GM18517 (cell line): ENCODE results near the gene ING1.
A peak's percentile ranks its signal among the peaks of the same experiment; 100 is the strongest.
"Not testable (repeated sequence)": the region's sequence is repeated elsewhere in the genome, so short reads cannot be mapped to it uniquely, and the experiment has no call there.

Source experiments
- ATAC-seq: cut with Tn5 transposase; IDR thresholded peaks from one replicate; pipeline ENCODE4 v1.9.1; 2021; ENCODE audit warnings: mild to moderate bottlenecking, moderate library complexity; ENCODE audit not compliant: unreplicated experiment

Gene ING1

DNA sequence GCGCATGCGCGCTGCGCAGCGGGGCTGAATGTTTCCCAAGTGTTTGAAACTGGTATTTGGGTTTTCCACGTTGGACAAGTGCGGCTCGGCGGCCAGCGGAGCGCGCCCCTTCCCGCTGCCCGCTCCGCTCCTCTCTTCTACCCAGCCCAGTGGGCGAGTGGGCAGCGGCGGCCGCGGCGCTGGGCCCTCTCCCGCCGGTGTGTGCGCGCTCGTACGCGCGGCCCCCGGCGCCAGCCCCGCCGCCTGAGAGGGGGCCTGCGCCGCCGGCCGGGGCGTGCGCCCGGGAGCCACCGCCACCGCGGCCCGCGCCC, at the start of gene ING1:
Gene ING1 (plus strand): TSS at position 59 of the 311 bp plus-strand sequence. CDS start 450 bp downstream, outside the sequence.
- ATAC-seq = no peak

- no peak for ATAC-seq
Measured at GRCh38 chr13:110664041-110664440, 49.5 kb upstream of the ING1 start.

DNA sequence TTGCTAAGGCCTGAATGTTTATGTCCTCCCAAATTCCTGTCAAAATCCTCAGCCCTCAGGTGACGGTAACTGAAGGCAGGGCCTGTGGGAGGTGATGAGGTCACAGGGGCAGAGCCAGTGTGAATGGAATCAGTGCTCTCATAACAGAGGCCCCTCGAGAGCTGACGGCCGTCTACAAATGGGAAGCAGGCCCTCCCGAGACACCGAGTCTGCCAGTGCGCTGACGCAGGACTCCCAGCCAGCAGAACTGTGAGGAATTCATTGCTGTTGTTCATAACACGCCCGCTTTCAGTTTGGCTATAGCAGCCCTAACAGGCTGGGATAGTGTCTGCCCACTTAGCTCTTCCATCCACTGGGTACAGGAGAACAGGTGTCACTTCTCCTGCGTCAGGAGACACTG, 48.8 kb upstream of the ING1 start:
- ATAC-seq = no peak

DNA sequence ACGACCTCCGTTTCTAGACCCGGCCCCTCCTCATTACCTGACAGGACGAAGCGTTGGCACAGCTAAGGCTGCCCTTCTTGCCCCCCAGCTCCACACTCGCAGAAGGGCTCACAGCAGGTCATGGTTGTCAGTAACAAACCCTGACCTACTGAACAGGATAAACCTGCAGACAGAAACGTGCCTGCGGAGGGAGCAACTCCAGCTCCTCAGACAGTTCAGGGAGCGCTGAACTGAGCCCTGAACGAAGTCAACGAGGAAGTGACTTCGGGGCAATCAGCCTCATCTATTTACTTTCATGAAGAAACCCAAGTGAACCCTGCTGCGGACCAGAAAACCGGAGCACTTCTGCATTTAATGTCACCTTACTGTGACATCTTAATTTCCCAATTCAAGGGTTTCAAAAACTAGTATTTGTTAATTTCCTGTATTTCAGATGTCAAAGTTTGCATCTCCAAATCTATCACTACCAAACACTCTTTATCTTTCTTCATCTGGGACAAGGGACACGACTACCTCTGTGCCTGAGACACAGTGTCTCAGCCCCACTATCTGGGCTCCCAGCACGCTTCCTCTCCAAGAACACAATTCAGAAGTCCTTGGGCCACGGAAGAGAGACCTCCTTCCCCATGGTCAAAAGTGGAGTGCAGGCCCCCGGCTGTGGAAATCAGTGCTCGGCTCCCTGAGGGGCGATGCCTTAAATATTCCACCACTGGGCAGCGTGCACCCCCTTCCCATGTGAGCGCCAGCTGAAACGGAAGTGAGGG, 47.8 kb upstream of the ING1 start:
- no peak for ATAC-seq

DNA sequence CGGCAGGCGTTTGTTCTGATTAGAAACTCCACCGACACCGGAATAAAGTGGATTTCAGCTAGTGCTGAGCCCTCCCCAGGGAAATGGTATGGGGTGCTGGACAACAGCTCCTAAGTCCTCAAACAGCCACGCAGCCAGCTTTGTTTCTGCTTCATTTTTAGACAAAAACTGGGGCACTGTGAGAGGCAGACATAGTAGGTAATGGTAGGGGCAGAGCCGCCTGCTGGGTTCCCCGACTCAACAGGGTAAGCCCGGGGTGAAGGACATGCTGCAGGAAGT, 47.3 kb upstream of the ING1 start:
- no peak for ATAC-seq

DNA sequence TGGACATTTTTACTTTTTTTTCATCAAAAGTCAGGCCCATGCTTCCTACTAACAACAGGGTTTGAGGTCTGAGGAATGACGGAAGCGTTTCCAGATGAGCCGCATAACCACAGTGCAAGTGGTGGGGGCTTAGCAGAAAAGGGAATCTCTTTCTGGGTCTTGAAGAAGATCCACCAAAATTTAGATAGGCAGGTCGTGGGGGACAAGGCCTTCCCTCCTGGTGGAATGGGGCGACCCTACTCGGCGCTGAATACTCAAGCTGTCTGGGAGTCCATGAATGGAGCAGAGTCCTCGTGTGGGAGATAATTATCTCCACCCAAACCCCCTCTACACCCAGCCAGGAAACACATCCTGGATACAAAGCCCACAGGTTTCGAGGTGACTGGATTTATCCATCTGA, 44.5 kb upstream of the ING1 start:
- ATAC-seq = no peak

DNA sequence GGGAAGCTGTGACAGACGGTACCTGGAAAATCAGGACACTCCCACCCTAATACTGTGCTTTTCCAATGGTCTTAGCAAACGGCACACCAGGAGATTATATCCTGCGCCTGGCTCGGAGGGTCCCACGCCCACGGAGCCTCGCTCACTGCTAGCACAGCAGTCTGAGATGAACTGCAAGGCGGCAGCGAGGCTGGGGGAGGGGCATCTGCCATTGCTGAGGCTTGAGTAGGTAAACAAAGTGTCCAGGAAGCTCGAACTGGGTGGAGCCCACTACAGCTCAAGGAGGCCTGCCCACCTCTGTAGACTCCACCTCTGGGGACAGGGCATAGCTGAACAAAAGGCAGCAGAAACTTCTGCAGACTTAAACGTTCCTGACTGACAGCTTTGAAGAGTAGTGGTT, 43.7 kb upstream of the ING1 start:
- ATAC-seq = not testable (repeated sequence)

GRCh38 chr13:110676595-110677587, 36.6 kb upstream of the ING1 start:
- peak; percentile 76 for ATAC-seq

DNA sequence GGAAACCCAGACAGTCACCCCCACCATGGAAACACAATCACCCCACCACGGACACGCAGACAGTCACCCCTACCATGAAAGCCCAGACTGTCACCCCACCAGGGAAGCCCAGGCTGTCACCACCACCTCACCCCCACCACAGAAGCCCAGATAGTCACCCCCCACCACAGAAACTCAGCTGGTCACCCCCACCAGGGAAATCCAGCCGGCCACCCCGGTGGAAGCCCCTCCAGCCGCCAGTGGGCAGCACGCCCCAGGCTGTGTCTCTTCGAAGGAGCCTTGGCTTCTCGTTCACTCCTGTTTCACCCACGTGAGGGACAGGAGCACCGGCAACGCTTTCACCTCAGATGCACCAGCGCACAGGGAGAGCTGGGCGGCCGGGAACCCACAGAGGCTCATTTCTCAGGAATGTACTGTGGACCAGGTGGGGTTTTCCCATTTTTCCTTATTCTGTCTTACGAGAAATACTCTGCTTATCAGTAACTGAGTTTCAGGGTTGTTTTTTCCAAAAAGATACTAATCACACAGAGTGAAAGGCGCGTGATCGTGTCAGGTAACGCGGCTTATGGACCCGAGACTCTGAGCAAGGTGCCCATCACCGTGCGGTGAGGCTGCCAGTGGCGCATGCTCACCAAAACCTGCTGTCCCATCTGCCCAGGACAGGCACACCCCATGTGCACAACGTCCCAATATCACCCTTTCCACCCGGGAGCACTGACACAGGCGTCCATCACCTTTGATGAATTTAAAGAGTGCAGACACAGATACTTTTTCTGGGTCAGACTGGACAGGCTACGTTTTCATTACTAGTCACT, 35.6 kb upstream of the ING1 start:
- ATAC-seq = no peak

- no peak for ATAC-seq
Measured at GRCh38 chr13:110680852-110681251, 32.6 kb upstream of the ING1 start.

- no peak for ATAC-seq
Measured at GRCh38 chr13:110681868-110682550, 31.5 kb upstream of the ING1 start.

- ATAC-seq = no peak
Measured at GRCh38 chr13:110682746-110683145, 30.8 kb upstream of the ING1 start.

GRCh38 chr13:110683203-110683883, 30.2 kb upstream of the ING1 start:
- ATAC-seq = no peak

- no peak for ATAC-seq
Measured at GRCh38 chr13:110683921-110684320, 29.6 kb upstream of the ING1 start.

DNA sequence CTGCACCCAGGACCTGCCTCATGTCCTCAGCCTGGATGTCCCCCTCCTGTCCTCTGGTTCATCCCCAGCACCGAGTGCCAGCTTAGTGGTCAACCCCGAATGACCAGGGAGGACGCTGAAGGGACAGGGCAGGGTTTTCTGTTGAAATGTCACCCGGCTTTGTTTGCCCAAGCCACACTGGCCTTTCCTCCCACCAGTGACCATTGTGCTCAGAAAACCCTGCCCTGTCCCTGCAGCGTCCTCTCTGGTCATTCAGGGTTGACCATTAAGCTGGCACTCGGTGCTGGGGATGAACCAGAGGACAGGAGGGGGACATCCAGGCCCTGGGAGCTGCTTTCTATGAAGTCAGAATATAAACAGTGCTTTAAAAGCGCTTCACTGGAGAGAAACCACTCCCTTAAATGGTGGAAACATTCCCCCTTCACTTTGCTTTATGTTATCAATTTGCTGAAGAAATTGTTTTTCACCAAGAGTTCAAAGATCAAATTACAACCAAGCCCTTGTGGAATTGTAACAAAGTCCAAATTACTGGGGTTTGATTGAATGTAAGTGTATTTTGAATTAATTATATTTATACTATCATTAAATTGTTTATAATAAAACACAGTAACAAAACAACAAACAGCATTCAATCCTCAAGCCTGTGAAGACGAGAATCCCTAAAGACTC, 29.0 kb upstream of the ING1 start:
- no peak for ATAC-seq

GRCh38 chr13:110685305-110686020, 28.0 kb upstream of the ING1 start:
- ATAC-seq = no peak

DNA sequence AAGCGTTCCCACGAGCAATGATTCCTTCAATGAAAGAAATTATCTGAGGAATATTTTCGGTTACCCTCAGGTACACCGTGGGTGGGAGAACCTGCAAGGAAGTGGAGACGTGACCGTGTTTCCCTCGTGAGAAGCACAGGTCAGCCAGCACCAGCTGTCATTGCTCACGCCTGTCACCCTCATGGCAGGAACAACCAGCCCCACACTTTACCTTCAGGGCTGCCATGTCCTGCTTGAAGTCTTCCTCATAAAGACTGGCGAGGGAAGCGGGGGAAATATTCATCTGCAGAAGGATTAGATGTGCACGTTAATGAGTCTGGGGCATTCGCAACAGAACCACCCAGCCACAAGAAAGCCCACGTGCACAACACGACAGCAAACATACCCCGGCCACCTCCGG, 25.8 kb upstream of the ING1 start:
- ATAC-seq = no peak

DNA sequence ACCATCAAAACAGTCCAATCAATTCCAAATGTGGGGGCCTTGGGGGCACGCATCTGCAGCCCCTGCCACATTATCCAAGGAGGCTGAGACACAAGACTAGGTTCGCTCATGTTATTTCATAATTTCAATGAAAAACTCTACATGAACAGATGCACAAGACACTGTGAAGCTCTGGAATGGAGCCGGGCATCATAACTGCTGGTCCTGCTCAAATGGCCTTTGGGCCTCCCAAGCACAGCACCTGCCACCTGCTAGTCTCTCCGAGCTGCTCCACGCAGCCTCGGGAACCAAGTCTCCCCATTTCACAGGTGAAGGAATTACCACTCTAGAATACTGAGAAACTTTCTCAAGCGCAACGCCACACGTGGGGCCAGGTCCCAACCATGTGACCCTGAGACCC, 24.5 kb upstream of the ING1 start:
- ATAC-seq = no peak

DNA sequence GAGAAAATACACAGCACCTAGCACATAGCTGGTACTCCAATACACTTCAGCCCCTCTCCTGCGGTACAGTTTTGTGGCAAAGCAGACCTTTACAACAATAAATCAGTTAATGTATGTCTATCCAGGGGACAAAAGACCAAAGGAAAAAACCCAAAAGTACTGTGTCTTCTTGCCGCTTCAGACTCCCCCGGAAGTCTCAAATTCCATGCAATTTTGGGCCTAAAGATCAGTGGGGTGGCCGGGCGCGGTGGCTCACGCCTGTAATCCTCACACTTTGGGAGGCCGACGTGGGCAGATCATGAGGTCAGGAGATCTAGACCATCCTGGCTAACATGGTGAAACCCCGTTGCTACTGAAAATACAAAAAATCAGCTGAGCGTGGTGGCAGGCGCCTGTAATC, 23.8 kb upstream of the ING1 start:
- ATAC-seq = no peak
